Muscle of arm (tissue), 12 donors: ENCODE results near the gene RASL10B. TPM values are rescaled to one million over a fixed set of nuclear protein-coding genes. Genes with fewer than 3 reads are reported as not detected.

Experiments
- DNase-seq: peaks from one replicate; pipeline ENCODE4 v3.0.0-alpha.2; 2013
- polyA plus RNA-seq, 12 donors: library from polyadenylated mRNA; unstranded; fragments of 120-200 nt; gene quantifications; one replicate each; pipeline ENCODE4 v1.2.1, GENCODE V29; 2013; ENCODE audit not compliant: insufficient read length in 12 of 12

Gene RASL10B
- polyA plus RNA-seq, 12 donors: 1.4 to 4.3 (median 2.4) TPM; not detected in 1

- DNase-seq: no peak
These were observed 33.8 kb downstream of the RASL10B start for GRCh38 chr17:35765086-35765710.

DNA sequence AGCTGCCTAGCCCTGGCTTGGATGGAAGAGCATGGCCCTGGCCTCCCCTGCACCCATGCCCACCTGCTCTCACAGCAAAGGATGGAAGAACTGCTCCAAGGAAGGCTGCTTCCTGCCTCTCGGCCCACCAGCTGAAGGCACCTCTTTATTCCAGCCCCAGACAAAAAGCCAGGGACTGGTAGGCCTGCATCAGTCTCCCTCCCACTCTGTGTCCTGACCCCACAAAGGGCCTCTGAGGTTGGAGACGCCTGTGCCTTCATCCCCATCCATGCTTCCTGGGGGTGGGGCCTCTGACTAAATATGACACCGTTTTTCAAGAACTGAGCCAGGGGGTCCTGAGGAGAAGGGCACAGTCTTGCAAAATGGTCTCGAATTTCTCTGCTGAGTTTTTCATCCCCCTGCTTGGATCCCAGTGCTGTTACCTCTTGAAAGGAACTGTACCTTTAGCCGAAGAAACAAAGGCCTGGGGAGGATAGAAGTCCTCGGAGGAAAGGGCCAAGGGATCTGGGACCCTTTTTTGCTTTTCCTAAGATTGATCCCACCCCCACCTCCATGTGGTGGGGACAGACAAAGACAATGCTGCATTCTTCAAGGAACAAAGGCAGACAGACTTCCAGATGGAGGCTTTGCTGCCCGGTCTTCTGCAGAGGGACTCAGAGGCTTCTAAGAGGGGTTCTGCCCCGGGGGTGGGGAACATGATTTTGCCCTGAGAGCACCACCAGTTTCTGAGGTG is 34.5 kb downstream of the RASL10B start:
- DNase-seq: no peak

DNA sequence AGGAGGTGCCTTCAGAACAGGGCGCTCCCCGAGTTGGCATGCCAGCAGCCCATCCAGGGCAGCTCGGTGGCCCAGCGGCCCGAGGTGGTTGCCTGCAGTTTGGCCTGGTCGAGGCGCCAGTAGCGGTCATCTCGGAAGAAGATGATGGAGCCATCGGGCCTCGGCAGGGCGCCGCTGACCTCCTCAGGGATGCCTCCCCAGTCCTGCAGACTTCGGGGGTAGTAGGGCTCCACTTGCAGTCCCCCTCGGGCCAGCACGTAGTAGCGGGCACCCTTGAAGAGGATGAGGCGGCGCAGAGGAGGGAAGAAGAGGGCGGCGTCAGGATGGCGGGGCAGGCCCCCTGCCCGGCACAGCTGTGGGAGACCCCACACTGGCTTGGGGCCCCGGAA is 35.0 kb downstream of the RASL10B start:
- DNase-seq: no peak

DNA sequence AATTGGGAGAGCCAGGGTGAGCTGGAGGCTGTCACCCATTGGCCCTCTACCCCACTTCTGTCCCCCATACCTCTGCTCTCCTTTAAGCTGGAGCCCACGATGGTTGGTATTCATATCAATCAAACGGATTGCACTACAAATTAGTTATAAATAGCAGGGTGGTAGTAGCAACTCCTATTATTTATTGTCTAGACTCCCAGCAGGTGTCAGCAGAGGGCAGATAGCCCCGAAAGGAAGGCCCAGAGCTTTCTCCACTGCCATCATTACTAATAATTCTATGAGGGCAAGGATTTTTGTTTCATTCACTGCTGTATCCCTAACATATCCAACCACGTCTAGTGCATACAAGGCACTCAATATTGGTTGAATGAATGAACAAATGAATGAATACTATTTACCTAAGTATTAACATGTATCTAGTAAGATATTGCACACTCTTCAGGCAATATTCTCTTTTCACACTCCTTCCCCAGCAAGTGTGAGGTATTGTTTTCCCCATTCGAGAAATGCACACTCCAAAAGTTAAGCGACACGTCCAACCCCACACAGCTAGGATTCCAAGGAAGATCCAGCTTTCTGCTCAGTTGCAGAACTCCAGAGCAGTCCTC is 35.6 kb downstream of the RASL10B start:
- peak; percentile 35 for DNase-seq

DNA sequence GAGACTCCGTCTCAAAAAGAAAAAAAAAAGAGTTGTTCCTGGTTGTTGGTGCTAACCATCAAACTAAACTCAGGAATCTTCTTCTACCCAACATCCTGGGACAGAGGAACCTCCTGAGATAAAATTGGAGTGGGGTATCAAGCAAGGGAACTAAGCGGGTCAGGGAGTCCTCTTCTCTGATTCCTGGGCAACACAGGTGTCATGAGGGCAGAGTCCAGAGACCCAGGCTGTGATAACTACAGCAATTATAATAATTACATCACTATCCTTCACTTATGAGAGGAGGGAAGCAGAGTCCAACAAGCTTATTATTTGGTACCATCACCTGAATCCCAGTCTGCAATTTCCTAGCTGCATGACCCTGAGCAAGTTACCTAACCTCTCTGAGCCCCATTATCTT is 37.4 kb downstream of the RASL10B start:
- DNase-seq: no peak

DNA sequence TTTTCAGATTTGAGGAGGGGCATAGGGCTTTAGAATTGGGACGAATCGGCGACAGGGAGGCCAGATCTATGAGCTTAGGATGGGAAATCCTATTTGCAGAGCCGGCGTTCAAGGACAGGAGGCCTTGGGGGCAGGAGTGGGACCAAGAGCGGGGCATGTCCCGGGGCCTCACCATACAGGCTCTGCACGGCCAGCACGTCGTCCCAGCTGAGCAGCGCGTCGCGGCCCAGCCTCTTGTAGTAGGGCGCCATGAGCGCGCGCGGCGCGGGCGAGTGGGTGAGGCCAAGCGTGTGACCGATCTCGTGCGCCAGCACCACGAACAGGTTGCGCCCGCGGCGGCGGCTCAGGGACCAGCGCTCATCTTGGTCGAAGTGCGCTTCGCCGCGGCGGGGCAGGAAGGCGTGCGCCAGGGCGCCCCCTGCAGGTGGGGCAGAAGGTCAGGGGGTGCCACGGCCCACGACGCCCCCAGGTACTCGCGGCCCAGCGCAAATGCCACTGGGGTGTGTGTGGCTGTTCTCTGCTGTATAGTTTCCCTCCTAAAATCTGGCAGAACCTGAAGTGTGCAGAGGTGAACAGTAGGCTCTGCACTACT is 38.6 kb downstream of the RASL10B start:
- DNase-seq: no peak

- no peak for DNase-seq
These were observed 41.7 kb downstream of the RASL10B start for GRCh38 chr17:35773129-35773528.

GRCh38 chr17:35773679-35774425 is 42.4 kb downstream of the RASL10B start:
- DNase-seq: no peak

GRCh38 chr17:35774499-35774898 is 43.1 kb downstream of the RASL10B start:
- DNase-seq: no peak

GRCh38 chr17:35775039-35775438 is 43.6 kb downstream of the RASL10B start:
- no peak for DNase-seq

GRCh38 chr17:35775583-35775982 is 44.1 kb downstream of the RASL10B start:
- DNase-seq: no peak

DNA sequence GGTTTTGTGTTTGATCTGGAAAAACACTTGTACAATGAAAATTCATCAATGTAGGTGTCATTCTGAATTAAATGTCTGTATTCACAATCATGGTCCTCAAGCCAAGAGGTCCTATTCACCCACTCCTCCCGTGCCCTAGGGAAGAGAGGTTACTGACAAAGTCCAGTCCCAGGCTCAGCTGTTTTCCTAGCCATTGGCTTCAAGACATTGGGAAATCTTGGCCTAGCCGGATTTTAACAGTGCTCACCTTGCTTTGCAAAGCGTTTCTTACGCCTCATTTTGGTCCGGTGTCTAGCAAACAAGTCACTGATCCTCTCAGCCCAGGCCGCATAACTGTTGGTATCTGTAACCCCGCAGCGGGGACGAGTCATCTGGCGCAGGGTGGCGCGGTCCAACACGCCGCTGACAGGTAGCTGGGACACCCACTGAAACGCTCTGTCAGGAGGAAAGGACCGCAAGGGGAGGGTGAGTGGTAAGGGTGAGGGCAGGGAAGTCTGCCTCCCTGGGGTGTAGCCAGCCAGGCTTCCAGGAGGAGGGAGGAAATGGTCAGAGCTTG is 47.3 kb downstream of the RASL10B start:
- DNase-seq: no peak

DNA sequence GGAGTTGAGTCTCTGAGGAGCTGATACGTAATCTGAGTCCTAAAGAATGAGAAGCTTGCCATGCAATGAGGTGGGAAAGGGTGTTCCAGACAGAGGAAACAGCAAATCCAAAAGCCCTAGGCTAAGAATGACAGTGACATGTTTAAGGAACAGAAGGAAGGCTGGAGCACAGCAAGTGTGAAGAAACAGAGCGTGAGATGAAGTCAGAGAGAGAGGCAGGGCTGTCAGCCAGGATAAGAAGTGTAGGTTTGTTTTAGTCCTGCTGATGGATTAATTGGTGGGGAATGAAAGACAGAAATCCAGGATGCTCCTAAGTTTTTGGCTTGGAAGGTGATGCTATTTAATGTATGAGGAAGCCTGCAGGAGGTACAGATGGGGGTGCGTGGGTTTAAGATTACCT is 49.5 kb downstream of the RASL10B start:
- no peak for DNase-seq

GRCh38 chr17:35784895-35785294 is 53.5 kb downstream of the RASL10B start:
- no peak for DNase-seq

- no peak for DNase-seq
These were observed 55.5 kb downstream of the RASL10B start for GRCh38 chr17:35786941-35787432.

GRCh38 chr17:35788477-35789368 is 57.3 kb downstream of the RASL10B start:
- no peak for DNase-seq

- DNase-seq: no peak
These were observed 59.4 kb downstream of the RASL10B start for GRCh38 chr17:35790841-35791240.

GRCh38 chr17:35791681-35792350 is 60.4 kb downstream of the RASL10B start:
- no peak for DNase-seq
